ENCODE data around the gene DEDD.

Gene DEDD

GRCh38 chr1:161091796-161092507, 40.5 kb downstream of the DEDD start:
- peak; percentile 64 for DNase-seq (ENCODE audit: low read depth)

GRCh38 chr1:161091093-161091492, 41.4 kb downstream of the DEDD start:
- no peak for DNase-seq (ENCODE audit: low read depth)

- DNase-seq (ENCODE audit: low read depth), result no peak
These were observed 41.9 kb downstream of the DEDD start for GRCh38 chr1:161090617-161091016.

- no peak for DNase-seq (ENCODE audit: low read depth)
These were observed 42.5 kb downstream of the DEDD start for GRCh38 chr1:161089938-161090337.

- no peak for DNase-seq (ENCODE audit: low read depth)
These were observed 43.1 kb downstream of the DEDD start, which contains the start of gene NECTIN4 for GRCh38 chr1:161089251-161089924. Gene NECTIN4 (minus strand): TSS chr1:161089558. CDS start chr1:161089296, 262 bp downstream.

GRCh38 chr1:161088587-161089110, 43.8 kb downstream of the DEDD start:
- peak; percentile 62 for DNase-seq (ENCODE audit: low read depth)

GRCh38 chr1:161086457-161086856, 46.0 kb downstream of the DEDD start:
- DNase-seq (ENCODE audit: low read depth), result no peak

GRCh38 chr1:161085165-161085564, 47.3 kb downstream of the DEDD start:
- peak; percentile 58 for DNase-seq (ENCODE audit: low read depth)

GRCh38 chr1:161084597-161084988, 47.9 kb downstream of the DEDD start:
- DNase-seq (ENCODE audit: low read depth), result peak; percentile 17

- peak; percentile 66 for DNase-seq (ENCODE audit: low read depth)
These were observed 48.5 kb downstream of the DEDD start for GRCh38 chr1:161083748-161084596.

GRCh38 chr1:161082996-161083747, 49.3 kb downstream of the DEDD start:
- peak; percentile 99 for DNase-seq (ENCODE audit: low read depth)

GRCh38 chr1:161082483-161082882, 50.0 kb downstream of the DEDD start:
- DNase-seq (ENCODE audit: low read depth), result no peak

- DNase-seq (ENCODE audit: low read depth), result no peak
These were observed 50.9 kb downstream of the DEDD start for GRCh38 chr1:161081519-161081918.

GRCh38 chr1:161080441-161081405, 51.7 kb downstream of the DEDD start:
- DNase-seq (ENCODE audit: low read depth), result peak; percentile 67

- no peak for DNase-seq (ENCODE audit: low read depth)
These were observed 52.9 kb downstream of the DEDD start for GRCh38 chr1:161079436-161080110.

- DNase-seq (ENCODE audit: low read depth), result no peak
These were observed 55.0 kb downstream of the DEDD start for GRCh38 chr1:161077426-161077825.

- no peak for DNase-seq (ENCODE audit: low read depth)
These were observed 56.1 kb downstream of the DEDD start for GRCh38 chr1:161076410-161076809.

- DNase-seq (ENCODE audit: low read depth), result no peak
These were observed 57.6 kb downstream of the DEDD start for GRCh38 chr1:161074676-161075368.

GRCh38 chr1:161073474-161074121, 58.9 kb downstream of the DEDD start:
- no peak for DNase-seq (ENCODE audit: low read depth)

Data from amniotic epithelial cell (primary cell).